Ureter (tissue), 1 donor: ENCODE data around the gene INSYN2B. TPM values are rescaled to one million over a fixed set of nuclear protein-coding genes. Genes with fewer than 3 reads are reported as not detected.
"Not testable (repeated sequence)": the region's sequence is repeated elsewhere in the genome, so short reads cannot be mapped to it uniquely, and the experiment has no call there.

Source experiments
- DNase-seq: peaks from one replicate; pipeline ENCODE4 v3.0.0-alpha.2; 2020; ENCODE audit warnings: low spot score
- total RNA-seq: library from RNA; stranded (reverse); gene quantifications from one replicate; pipeline ENCODE4 v1.2.4, GENCODE V29; 2023
- donor health status: DM: yes; HTN: yes; CAD: no.

The INSYN2B gene
- total RNA-seq, 1 donor from 2014 or later = not detected

- no peak for DNase-seq
These were observed 8.5 kb downstream of the INSYN2B start for GRCh38 chr5:169971780-169972179.

DNA sequence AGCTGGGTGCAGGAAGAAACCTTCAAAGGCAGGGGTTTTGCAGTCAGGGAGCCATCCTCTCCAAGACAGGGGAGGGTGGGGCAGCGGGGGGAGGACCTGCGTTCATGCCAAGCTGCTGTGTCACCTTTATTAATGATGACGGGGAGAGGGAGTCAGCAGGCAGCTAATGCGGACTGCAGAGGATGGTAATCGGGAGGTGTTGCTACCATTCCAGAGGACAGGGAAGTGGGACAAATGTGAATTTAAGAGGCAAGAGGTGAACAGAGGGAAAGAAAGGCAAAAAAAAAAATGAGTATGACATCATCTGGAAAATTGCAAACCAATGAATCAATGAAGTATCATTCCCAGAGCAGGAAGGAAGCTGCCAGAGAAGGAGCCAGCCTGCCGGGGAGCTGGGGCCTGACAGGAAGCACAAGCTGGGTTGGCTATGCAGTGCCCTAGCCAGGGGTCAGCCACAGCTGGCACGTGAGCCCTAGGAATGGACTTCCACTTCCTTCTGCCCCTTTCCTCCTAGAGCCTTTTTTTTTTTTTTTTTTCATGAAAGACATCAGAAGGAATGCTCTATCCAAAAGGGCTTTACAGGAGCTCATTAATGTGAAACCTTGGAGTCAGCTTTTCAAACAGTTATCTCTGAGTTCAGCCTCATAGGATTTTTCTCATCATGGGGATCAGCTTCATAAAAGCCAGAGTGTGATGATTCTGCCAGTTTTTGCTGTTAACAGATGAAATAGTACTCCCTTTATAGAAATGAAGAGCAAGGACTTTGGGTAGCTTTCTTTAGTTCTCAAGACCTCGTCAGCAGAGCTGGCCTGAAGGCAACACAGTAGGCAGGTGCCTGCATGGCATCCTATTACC, 9.2 kb downstream of the INSYN2B start:
- peak; percentile 50 for DNase-seq

DNA sequence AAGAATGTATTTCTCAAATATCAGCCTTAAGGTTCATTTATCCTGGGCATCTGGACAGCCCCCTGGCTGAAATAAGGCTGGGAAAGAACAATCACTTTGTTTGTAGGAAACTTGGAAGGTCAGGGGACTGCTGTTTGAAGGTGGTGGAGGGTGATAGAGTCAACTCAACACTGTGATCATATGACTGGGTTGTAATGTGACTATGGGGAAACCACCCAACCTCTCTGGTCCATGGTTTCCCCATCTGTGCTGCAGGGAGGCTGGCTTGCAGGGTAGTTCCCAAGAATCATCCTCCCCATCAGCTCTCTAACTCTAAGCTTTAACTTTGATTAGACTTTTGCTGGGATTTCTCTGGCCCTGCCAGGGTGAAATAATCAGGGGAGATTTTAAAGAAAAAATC, 10.0 kb downstream of the INSYN2B start:
- no peak for DNase-seq

DNA sequence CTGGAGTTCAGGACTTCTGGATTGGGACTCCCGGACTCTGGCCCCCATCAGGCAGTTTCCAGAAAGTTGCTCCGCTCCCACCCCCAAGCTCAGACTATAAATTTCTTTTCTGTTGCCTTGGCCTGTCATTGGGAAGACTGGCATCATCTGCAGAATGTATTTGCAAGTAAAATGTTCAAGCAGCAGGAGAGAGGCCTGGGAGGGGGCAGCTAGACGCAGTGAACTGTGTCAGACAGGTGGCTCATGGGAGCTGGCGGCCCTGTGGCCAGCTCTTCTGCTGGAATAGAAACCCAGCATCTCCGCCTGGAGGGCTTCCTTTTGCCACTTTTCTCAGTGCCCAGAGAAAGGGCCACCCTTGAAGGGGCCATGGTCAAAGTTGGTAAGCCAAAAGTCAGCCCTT, 16.0 kb downstream of the INSYN2B start:
- no peak for DNase-seq

DNA sequence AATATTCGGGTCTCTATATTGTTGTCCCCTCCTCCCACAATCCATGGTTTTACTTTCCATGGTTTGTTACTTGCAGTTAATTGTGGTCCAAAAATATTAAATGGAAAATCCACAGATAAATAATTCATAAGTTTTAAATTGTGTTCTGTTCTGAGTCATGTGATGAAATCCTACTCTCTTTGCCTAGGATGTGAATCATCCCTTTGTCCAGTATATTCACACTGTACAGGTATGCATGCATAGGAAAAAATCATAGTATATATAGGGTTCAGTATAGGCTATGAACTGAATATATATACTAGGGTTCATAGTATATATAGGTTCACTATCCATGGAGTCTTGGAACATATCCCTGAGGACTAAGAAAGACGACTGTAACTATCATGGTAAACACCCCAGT, 19.6 kb downstream of the INSYN2B start:
- DNase-seq = no peak

DNA sequence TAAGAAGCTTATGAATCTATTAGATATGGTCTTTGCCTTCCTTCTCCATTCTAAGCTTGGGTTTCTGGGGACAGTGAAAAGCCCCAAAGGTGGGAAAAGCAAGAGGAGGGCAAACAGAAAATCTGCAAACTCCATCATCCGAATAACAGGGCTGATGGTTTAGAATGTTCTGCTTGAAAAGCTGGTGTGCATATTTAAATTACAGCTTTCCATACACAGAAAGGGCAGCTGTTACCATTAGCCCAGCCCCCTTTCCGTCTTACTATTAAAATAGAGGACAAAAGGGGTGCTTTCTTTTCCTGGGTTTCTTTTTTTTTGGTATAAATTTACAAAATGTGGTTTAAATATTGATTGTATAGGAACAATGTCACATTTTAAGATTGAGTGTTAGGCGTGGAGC, 22.0 kb downstream of the INSYN2B start:
- no peak for DNase-seq

- no peak for DNase-seq
These were observed 23.5 kb downstream of the INSYN2B start for GRCh38 chr5:169956756-169957155.

GRCh38 chr5:169956126-169956525, 24.2 kb downstream of the INSYN2B start:
- no peak for DNase-seq

- no peak for DNase-seq
These were observed 25.5 kb downstream of the INSYN2B start for GRCh38 chr5:169954786-169955185.

- not testable (repeated sequence) for DNase-seq
These were observed 27.1 kb downstream of the INSYN2B start for GRCh38 chr5:169953196-169953595.

- DNase-seq = no peak
These were observed 30.0 kb downstream of the INSYN2B start for GRCh38 chr5:169950333-169950732.

GRCh38 chr5:169946743-169947295, 33.5 kb downstream of the INSYN2B start:
- no peak for DNase-seq

- DNase-seq = peak; percentile 59
These were observed 34.4 kb downstream of the INSYN2B start for GRCh38 chr5:169945831-169946261.

GRCh38 chr5:169944922-169945680, 35.2 kb downstream of the INSYN2B start:
- no peak for DNase-seq

- DNase-seq = no peak
These were observed 36.2 kb downstream of the INSYN2B start for GRCh38 chr5:169944115-169944514.

DNA sequence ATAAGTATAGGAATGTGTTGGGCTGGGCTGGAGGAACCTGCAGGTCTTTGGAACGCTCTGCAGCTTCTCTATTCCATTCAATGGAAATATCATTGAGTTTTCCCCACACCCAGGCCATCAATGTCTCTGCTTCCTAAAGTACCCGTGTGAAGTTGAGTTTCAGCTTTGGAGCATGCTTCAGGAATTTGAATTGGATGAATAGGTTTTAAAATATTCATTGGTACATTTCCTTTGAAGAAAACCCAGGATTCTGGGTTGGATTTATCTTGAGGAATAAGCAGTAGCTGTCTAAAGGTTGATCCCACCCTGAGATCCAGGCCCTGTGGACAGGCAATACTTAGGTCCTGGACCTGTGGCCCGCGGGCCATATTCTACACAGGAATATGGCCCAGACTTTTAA, 37.3 kb downstream of the INSYN2B start:
- no peak for DNase-seq

GRCh38 chr5:169942181-169942580, 38.1 kb downstream of the INSYN2B start:
- DNase-seq = no peak

DNA sequence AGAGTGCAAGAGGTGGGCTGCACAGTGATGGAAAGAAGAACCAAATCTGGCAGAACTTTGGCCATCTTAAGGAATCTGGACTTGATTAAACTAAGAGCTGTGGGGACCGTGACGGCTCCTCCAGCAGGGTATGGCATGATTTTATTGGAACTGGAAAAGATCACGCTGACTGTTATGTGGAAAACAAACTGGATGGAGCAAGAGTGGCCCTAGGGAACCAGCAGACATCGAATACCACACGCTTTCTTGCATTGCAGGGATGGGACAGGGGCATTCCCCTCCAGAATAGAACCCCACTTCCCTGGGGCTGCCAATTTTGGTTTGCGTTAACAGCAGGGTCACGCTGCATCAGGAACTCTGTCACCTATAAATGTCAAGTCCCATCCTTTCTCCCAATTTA, 38.8 kb downstream of the INSYN2B start:
- DNase-seq = no peak

GRCh38 chr5:169939731-169940130, 40.6 kb downstream of the INSYN2B start:
- DNase-seq = no peak

DNA sequence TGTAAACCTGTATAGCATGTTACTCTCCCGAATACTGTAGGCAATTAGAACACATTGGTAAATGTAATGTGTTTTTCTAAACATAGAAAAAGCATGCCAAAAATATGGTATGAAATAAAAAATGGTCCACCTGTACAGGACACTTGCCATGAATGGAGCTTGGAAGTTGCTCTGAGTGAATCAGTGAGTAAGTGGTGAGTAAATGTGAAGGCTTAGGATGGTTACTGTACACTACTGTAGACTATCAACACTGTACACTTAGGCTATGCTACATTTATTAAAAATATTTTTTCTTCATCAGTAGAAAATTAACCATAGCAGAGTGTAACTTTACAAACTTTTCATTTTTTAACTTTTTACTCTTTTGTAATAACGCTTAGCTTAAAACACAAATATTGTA, 41.9 kb downstream of the INSYN2B start:
- DNase-seq = no peak

DNA sequence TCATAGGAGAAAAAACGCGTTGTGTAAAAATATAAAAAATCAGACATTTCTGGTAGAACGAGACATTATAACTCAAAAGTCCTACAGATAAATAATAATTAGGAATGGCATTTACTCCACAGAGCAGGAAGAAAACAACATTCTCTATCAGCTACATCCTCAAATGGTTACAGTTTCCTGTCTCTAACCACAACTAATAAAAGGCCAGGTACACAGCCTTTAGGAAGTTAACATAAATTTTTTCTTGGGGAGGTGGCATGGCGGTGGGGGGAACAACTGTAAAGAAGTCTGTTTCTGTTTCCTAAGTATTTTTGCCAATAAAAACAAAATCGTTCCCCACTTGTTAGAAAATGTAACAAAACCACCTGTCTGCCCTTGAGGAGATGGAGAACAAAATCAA, 44.5 kb downstream of the INSYN2B start:
- DNase-seq = no peak

DNA sequence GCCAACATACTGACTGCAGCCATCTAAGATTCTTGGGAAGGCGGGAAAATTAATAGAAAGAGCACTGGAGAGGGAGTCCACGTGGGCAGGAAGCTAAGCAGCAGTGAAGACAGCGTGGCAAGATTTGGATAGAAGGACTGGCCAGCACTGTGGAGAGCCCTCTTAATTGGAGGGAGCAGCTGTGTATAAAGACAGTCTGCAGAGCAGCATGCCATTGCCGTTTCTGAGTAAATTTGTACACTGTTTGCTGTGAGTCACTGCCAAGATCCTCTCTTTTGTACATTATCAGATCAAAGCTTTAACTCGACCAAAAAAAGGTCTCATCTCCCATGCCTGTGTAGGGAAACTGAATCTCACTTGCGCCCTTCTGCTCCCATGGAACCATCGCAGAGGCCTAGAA, 45.3 kb downstream of the INSYN2B start:
- no peak for DNase-seq

GRCh38 chr5:169933616-169934015, 46.7 kb downstream of the INSYN2B start:
- DNase-seq = no peak
